Mesenteric fat pad (tissue), 1 donor: Measurements from ENCODE around the gene LAMB3. TPM values are rescaled to one million over a fixed set of nuclear protein-coding genes. Genes with fewer than 3 reads are reported as not detected.
A peak's percentile ranks its signal among the peaks of the same experiment; 100 is the strongest.

Experiments used
- DNase-seq: peaks from one replicate; pipeline ENCODE4 v3.0.0-alpha.2; 2020; ENCODE audit warnings: low spot score
- total RNA-seq: library from RNA; stranded (reverse); fragmentation: NEBNext Ultra II Directional; extraction: Animal tissue kit (Norgen Biotek cat#: 25700); gene quantifications from one replicate; pipeline ENCODE4 v1.2.1, GENCODE V29; 2021
- donor health status: DM: yes; HTN: yes; CAD: no.

Gene LAMB3
- total RNA-seq, 1 donor from 2014 or later: 35.6 TPM

- DNase-seq: no peak
These were observed 18.1 kb downstream of the LAMB3 start for GRCh38 chr1:209634005-209634737.

- DNase-seq: no peak
These were observed 18.8 kb downstream of the LAMB3 start for GRCh38 chr1:209633335-209633997.

- DNase-seq: no peak
These were observed 21.6 kb downstream of the LAMB3 start for GRCh38 chr1:209630383-209631225.

DNA sequence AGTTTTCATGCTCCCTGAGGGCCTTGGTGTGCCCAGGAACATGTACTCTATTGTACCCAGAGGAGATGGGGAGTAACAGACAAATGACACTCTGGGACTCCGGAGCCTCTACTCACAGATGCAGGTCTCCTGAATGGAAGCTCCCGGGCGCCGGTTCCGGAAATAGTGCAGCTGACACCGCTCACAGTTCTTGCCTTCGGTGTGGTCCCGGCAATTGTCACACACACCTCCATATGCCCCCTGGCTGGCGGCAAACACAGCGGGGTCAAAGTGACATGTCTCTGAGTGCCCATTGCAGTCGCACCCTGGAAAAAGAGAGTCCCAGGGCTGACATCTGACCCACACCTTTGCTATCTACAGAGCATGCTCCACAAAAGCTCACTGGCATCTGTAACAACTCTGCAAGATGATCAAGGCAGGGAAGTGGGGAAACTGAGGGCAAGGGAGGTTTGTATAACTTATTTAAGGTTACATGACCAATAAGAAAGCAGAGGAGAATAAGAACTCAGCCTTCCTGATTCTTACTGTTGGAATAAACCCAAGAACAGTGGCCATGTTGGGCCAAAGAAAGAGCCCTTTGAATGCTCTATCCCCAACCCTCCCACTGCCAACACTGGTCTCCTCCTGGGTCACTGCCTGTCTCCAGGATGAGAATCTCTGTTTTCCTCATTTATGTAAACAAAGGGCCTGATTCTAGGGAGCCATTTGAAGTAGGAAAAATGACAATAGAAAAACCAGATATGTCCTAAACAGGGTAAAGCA, 22.4 kb downstream of the LAMB3 start:
- DNase-seq: no peak

- DNase-seq: no peak
These were observed 23.5 kb downstream of the LAMB3 start for GRCh38 chr1:209628618-209629299.

DNA sequence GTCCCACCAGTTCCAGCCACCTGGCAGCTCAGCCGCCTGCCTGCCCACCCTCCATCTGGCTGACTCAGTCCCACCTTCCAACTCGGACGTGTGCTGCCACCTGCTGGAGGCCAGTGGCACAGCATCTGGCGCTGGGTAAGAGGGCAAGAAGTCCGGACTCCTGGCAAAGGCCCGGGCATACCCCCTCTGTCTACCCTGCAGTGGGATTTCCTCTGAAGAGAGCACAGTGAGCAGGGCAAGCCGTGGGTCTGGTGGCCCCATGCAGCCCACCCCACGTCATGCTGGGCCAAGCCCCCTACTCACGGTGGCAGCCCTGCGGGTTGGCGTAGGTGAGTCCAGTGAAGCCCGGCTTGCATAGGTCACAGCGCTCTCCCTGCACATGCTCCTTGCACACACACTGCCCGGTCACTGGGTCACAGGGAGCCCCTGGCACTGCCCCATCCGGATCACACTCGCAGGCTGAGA, 24.5 kb downstream of the LAMB3 start:
- no peak for DNase-seq

GRCh38 chr1:209627027-209627731, 25.0 kb downstream of the LAMB3 start:
- no peak for DNase-seq

- no peak for DNase-seq
These were observed 25.7 kb downstream of the LAMB3 start for GRCh38 chr1:209626346-209627026.

DNA sequence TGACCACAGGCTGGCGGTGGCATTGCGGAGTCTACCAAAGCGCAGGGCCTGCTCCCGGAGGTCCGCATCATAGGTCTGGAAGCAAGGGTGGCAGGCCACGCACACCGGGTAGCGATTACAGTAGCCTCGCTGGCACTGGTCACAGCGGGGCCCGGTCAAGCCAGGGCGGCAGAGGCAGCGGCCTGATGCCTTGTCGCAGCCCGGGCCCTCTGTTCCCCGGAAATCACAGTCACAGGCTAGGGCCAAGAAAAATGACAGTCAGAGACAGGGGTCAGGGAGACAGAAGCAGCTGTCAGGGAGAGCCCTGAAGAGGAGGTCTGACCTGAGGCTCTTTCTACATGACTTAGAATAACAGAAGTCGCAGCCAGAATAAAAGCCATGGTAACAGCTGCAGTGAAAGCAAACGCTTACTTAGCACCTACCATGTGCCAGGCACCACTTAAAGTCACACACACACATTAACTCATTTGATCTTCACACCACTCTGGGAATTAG, 26.4 kb downstream of the LAMB3 start:
- DNase-seq: no peak

- no peak for DNase-seq
These were observed 27.4 kb downstream of the LAMB3 start for GRCh38 chr1:209624558-209625549.

GRCh38 chr1:209622841-209623829, 29.1 kb downstream of the LAMB3 start:
- no peak for DNase-seq

DNA sequence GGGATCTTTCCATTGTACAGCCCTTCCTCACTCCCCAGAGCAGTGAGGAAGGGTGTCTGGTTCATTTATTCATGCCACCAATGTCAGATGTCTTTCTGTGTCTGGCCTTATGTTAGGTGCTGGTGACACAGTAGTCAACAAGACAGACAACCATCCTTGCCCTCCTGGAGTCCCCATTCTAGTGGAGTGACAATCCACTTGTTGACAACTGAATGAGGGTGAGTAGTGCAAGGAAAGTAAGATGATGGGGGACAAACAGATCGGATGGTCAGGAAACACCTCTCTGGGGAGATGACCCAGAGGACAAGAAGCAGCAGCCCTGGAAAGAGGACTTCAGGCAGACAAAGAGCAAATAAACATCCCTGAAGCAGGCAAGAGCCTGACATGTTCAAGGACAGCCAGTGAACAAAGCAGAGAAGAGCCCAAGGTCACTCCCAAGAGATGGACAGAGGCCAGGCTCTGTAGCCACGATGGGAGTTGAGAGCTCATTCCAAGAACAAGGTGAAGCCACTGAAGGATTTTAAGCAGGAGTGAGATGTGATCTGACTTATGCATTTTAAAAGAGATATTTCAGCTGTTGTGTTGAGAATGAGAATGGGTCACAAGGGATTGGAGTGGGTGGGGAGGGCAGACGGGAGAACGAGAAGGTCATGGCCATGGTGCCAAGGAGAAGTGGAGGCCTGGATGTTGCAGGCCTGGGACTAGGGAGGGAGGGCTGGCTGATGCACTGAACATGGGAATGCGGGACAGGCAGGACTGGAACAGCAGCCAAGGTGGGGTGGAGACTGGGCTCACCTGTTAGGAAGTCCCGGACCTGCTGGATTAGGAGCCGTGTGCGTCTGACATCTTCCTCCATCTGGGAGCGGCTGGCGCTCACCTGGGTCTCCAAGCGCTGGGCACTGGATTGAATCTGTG, 30.2 kb downstream of the LAMB3 start:
- peak; percentile 37 for DNase-seq

GRCh38 chr1:209621286-209621685, 30.9 kb downstream of the LAMB3 start:
- DNase-seq: no peak

DNA sequence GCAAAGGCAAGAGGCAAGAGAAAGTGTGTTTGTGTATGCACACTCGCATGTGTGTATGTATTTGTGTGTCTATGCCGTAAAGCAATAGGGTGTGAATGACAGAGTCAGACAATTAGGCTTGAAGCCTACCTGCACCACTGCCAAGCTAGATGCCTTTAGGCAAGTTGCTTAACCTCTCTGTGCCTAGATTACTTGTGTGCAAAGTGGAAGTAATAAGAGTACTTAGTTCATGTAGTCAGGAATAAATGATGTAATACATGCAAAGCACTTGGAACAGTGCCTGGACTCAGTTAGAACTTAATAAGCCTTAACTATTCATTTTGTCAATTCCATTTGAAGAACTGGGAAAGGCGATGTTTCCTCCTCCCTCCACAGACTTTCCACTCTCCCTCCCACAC, 31.7 kb downstream of the LAMB3 start:
- DNase-seq: no peak

DNA sequence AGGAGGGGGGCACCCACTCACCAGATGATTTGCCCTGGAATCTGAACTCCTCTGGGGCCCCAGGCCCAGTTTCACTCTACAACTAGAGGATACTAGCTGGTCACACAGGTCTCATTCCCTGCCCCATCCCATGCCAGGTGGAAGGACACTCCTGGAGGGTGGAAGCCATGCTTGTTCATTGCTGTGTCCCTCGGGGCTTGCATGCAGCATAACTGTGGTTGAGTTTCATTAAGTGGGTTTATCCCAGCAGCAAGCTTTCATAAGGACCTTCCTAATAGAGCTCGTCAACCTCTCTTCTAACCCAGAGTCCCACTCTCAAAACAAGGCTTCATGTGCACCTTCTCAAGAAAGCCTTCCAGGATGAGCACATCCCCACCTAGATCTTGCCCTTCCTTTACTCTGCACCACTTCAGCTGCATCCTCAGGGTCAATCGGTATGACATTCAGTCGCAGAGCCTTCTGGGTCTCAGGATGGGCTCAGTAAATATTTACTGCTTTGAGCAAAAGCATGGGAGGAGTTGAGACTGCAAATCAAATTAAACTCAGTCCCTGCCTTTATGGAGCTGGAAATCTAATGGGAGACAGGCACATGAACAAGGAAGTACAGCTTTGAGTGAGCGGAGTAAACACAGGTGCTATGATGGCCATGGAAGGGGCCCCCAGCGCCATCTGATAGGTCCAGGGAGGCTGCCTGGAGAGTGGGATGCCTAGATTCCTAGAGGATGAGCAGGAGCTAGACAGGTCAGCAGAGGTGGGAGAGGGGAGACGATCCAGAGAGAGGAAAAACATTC, 32.3 kb downstream of the LAMB3 start:
- DNase-seq: no peak
